Mesodermal cell (in vitro differentiated cells): ENCODE results near the gene RYR3.

Source experiments
- H3K27ac ChIP-seq: 2 replicates; pipeline ENCODE4 v1.7.0; 2013; ENCODE audit warnings: mild to moderate bottlenecking, low read depth, low read length, moderate library complexity; ENCODE audit not compliant: severe bottlenecking
- H3K36me3 ChIP-seq: 2 replicates; pipeline ENCODE4 v1.7.1; 2013; ENCODE audit warnings: mild to moderate bottlenecking, low read length, moderate library complexity; ENCODE audit not compliant: control insufficient read depth, insufficient read depth
- H3K4me1 ChIP-seq: one replicate; pipeline ENCODE4 v1.7.1; 2013; ENCODE audit warnings: mild to moderate bottlenecking, low read length; ENCODE audit not compliant: insufficient read depth, control insufficient read depth, poor library complexity, severe bottlenecking
- H3K4me3 ChIP-seq: 2 replicates; pipeline ENCODE4 v1.7.0; 2013; ENCODE audit warnings: low read length, control low read depth, mild to moderate bottlenecking; ENCODE audit not compliant: insufficient read depth, poor library complexity, severe bottlenecking; ENCODE audit errors: extremely low read depth
- H3K9me3 ChIP-seq: 2 replicates; pipeline ENCODE4 v1.7.1; 2013; ENCODE audit warnings: mild to moderate bottlenecking, low read length, moderate library complexity; ENCODE audit not compliant: control insufficient read depth
- WGBS, 2 experiments: methylation state at CpG; one replicate each; pipeline ENCODE4 v1.1.5; 2013; ENCODE audit warnings: missing lambda C conversion rate in 2 of 2; ENCODE audit not compliant: insufficient coverage in 2 of 2; 5-methylcytosine and 5-hydroxymethylcytosine counted together

The RYR3 gene

GRCh38 chr15:33320017-33320416, 9.2 kb downstream of the RYR3 start:
- Histone ChIP-seq H3K36me3 (no peaks in the 10 kb centered on the region), H3K4me1 (no peaks in the 10 kb centered on the region), H3K27ac (no peak overlapping the region), H3K9me3 (no peaks in the 10 kb centered on the region), H3K4me3 (no peak overlapping the region)
- no CpG with 5 or more reads among the region's 1 CpG for WGBS, 2 experiments

- no peak overlapping the region for H3K4me3 ChIP-seq
- no peak overlapping the region for H3K27ac ChIP-seq
- H3K9me3 ChIP-seq, result no peaks in the 10 kb centered on the region
- no peaks in the 10 kb centered on the region for H3K4me1 ChIP-seq
- WGBS, 2 experiments, result 86 to 89% methylated on average over 3 to 4 of the region's 6 CpGs
- H3K36me3 ChIP-seq, result no peaks in the 10 kb centered on the region
These were observed 11.3 kb downstream of the RYR3 start for GRCh38 chr15:33322091-33322490.

GRCh38 chr15:33324609-33325008, 13.8 kb downstream of the RYR3 start:
- Histone ChIP-seq H3K36me3 (no peaks in the 10 kb centered on the region), H3K4me3 (no peak overlapping the region), H3K4me1 (no peaks in the 10 kb centered on the region), H3K9me3 (no peaks in the 10 kb centered on the region), H3K27ac (no peak overlapping the region)
- 100% methylated on average over 1 of the region's 2 CpGs; no CpG with 5 or more reads in 1 of the 2 experiments for WGBS, 2 experiments

DNA sequence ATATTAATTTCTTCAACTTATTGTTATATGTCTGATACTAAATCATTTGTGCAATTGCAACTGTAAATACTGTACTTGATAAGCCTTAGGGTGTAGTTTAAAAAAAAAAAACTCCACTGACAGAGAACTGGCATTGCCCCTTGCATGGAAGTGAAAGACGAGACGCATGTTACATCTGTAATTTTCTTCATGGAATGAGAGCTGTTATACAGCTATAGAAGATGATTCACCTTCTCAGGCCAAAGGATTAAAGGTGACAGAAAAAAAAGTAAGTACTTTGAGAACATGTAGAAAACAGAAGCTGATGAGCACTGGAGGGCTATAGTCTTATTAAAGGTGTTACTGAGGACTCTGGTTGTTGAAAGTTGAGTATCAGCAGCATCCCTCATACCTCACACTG, 16.1 kb downstream of the RYR3 start:
- no peaks in the 10 kb centered on the region for H3K4me1 ChIP-seq
- H3K36me3 ChIP-seq, result no peaks in the 10 kb centered on the region
- no peak overlapping the region for H3K27ac ChIP-seq
- no peaks in the 10 kb centered on the region for H3K9me3 ChIP-seq
- 93 to 100% methylated on average over 2 of the region's 2 CpGs for WGBS, 2 experiments
- no peak overlapping the region for H3K4me3 ChIP-seq

DNA sequence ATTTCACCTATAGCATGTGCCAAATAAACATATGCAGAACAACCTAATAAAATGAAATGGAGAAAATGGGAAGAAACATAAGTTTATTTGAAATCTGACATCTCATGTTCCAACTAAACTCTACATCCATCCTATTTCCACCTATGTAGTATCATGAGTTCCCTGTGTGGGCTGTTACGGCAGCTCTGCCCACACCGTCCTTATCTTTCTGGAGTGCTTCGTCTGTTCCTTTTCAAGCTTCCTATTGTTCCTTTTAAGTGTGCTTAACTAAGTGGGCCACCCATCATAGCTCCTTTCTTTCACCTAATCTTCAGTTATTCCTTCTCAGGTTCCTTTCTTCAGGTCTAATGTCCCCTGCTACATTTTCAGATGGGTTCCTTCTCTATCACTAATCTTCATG, 17.3 kb downstream of the RYR3 start:
- Histone ChIP-seq H3K36me3 (no peaks in the 10 kb centered on the region), H3K9me3 (no peaks in the 10 kb centered on the region)
- 68% methylated on average over 3 of the region's 3 CpGs; no CpG with 5 or more reads in 1 of the 2 experiments for WGBS, 2 experiments

GRCh38 chr15:33329457-33329856, 18.7 kb downstream of the RYR3 start:
- Histone ChIP-seq H3K4me3 (no peak overlapping the region), H3K27ac (no peak overlapping the region), H3K36me3 (no peaks in the 10 kb centered on the region), H3K4me1 (no peaks in the 10 kb centered on the region), H3K9me3 (no peaks in the 10 kb centered on the region)
- WGBS, 2 experiments, result 88 to 90% methylated on average over 1 to 3 of the region's 4 CpGs

More for the DNA sequence above, 17.3 kb downstream of the RYR3 start:
- Histone ChIP-seq H3K4me3 (no peak overlapping the region), H3K27ac (no peak overlapping the region), H3K4me1 (no peaks in the 10 kb centered on the region)

GRCh38 chr15:33330931-33331330, 20.2 kb downstream of the RYR3 start:
- Histone ChIP-seq H3K4me1 (no peaks in the 10 kb centered on the region), H3K36me3 (no peaks in the 10 kb centered on the region), H3K9me3 (no peaks in the 10 kb centered on the region), H3K27ac (no peak overlapping the region), H3K4me3 (no peak overlapping the region)
- WGBS, 2 experiments, result no CpG with 5 or more reads among the region's 3 CpGs

DNA sequence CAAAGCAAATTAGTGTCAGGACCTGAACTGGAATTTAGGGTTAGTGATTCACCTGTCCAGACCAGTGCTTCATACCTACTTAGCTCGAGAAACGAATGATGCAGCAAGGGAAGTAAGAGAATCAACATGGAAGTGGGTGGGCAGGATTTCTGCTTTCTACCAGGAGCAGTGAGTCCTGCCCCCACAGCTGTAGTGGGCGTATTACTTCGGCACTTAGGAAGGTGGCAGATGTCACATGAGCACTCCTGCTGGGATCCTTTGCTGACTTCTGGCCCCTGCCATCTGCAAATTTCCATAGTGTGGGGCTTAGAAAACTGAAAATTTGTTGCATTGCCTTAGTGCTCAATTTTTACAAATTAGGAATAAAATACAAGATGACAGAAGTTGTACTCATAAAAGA, 31.2 kb downstream of the RYR3 start:
- no peak overlapping the region for H3K4me3 ChIP-seq
- no peak overlapping the region for H3K27ac ChIP-seq
- WGBS, 2 experiments, result 53 to 67% methylated on average over 2 to 3 of the region's 4 CpGs
- no peaks in the 10 kb centered on the region for H3K9me3 ChIP-seq
- H3K4me1 ChIP-seq, result no peaks in the 10 kb centered on the region
- no peaks in the 10 kb centered on the region for H3K36me3 ChIP-seq

- 84 to 92% methylated on average over 2 to 3 of the region's 5 CpGs for WGBS, 2 experiments
- Histone ChIP-seq H3K36me3 (no peaks in the 10 kb centered on the region), H3K27ac (no peak overlapping the region), H3K4me1 (no peaks in the 10 kb centered on the region), H3K4me3 (no peak overlapping the region), H3K9me3 (no peaks in the 10 kb centered on the region)
These were observed 32.5 kb downstream of the RYR3 start for GRCh38 chr15:33343275-33343674.

DNA sequence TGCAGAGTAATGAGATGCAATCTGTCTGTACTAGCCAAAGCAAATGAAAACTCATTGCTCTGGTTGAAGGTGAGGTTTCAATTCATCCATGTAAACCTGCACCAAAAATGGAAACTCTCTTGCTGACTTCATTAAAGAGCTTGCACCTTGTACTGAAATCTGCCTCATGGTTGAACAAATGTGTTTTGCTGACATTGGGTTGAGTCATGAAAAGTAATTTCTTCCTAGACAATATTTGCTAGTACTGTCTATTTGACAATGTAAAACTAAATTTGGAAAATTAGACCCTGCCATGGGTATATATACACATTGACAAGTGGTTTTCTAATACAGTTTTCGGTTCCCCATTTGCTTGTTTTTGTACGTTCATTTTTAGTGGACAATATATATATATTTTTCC, 33.3 kb downstream of the RYR3 start:
- Histone ChIP-seq H3K36me3 (no peaks in the 10 kb centered on the region), H3K9me3 (no peaks in the 10 kb centered on the region), H3K4me3 (no peak overlapping the region), H3K27ac (no peak overlapping the region), H3K4me1 (no peaks in the 10 kb centered on the region)
- no CpG with 5 or more reads among the region's 2 CpGs for WGBS, 2 experiments

DNA sequence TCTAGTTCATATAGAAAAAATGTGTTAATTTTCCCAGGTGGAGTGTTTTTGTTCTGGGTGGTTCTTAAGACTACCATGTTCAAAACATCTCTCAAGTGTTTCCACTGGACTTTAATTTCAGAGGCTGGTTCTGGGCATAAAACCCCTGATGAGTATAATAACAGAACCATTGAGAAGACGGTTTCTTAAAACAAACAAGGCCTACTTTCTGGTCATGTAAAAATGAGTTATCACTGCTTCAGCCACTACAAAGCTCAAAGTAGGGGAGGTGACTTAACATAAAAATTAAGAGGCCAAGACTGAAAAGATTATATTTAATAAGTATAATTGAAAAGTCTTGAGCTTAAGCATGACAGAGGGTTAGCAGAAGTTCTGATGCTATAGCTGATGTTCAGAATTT, 33.8 kb downstream of the RYR3 start:
- Histone ChIP-seq H3K4me1 (no peaks in the 10 kb centered on the region), H3K36me3 (no peaks in the 10 kb centered on the region), H3K4me3 (no peak overlapping the region), H3K27ac (no peak overlapping the region), H3K9me3 (no peaks in the 10 kb centered on the region)
- WGBS, 2 experiments, result 67% methylated on average over 1 of the region's 1 CpG; no CpG with 5 or more reads in 1 of the 2 experiments
